GM12878 (cell line): Measurements from ENCODE around the gene HPSE2. TPM values are rescaled to one million over a fixed set of nuclear protein-coding genes. Genes with fewer than 3 reads are reported as not detected.
A peak's percentile ranks its signal among the peaks of the same experiment; 100 is the strongest.

Experiments used
- ATAC-seq: fragments of 200-7000 bp; cut with Tn5 transposase; 3 replicates; pipeline ENCODE4 v1.9.1; 2020; ENCODE audit warnings: mild to moderate bottlenecking, moderate library complexity
- BruUV-seq: library from RNA; stranded (reverse); fragments of 400-500 nt; replicated peaks from 2 replicates; lab custom pipeline; 2021; lab: Mats Ljungman, UMichigan
- CTCF ChIA-PET: fragments of 300-600 bp; sonication (Branson Sonifier 250); formaldehyde crosslinking; extraction: SDS; loops from one replicate; lab custom pipeline; 2021; ENCODE audit warnings: inconsistent platforms; lab: Yijun Ruan, JAX
- POLR2A ChIA-PET: fragments of 350-600 bp; formaldehyde crosslinking; extraction: SDS; loops from one replicate; lab custom pipeline; 2021; ENCODE audit warnings: inconsistent platforms; lab: Charles Lee
- RAD21 ChIA-PET: fragments of 300-600 bp; sonication (Branson Sonifier 250); formaldehyde crosslinking; loops from one replicate; lab custom pipeline; 2023; ENCODE audit warnings: antibody characterized with exemption; ENCODE audit not compliant: unreplicated experiment; lab: Charles Lee
- SMC1A ChIA-PET: fragments of 300-600 bp; sonication (Branson Sonifier 250); formaldehyde crosslinking; loops from one replicate; lab custom pipeline; 2023; ENCODE audit not compliant: unreplicated experiment, uncharacterized antibody; lab: Charles Lee
- DNase-seq: peaks from one replicate; pipeline ENCODE4 v3.0.0-alpha.2; 2011; ENCODE audit warnings: low read depth, low spot score
- FAIRE-seq: peaks from 3 replicates; lab custom pipeline; 2011; peaks lifted over from hg19 to GRCh38; lab: Jason Lieb, UNC
- H2AFZ ChIP-seq: 2 replicates; pipeline ENCODE4 v1.6.0; 2011; ENCODE audit warnings: low read depth, low read length, control low read depth; ENCODE audit not compliant: control insufficient read depth
- H3K27ac ChIP-seq: 2 replicates; pipeline ENCODE4 v1.5.1; 2011; ENCODE audit warnings: control low read depth; ENCODE audit not compliant: control insufficient read depth, insufficient read depth
- H3K27me3 ChIP-seq, 2 experiments: replicated peaks in 1 of 2; 2 replicates each; pipeline versions ENCODE4 v1.6.0 to v1.6.1; 2011; ENCODE audit warnings: low read length in 1 of 2; ENCODE audit not compliant: control insufficient read depth in 2 of 2, insufficient read depth in 2 of 2
- H3K36me3 ChIP-seq, 2 experiments: 2 replicates each; pipeline ENCODE4 v1.5.1; 2011; ENCODE audit warnings: low read length in 1 of 2; ENCODE audit not compliant: control insufficient read depth in 2 of 2, insufficient read depth in 2 of 2
- H3K4me1 ChIP-seq: 2 replicates; pipeline ENCODE4 v1.6.1; 2011; ENCODE audit warnings: mild to moderate bottlenecking, low read length, moderate library complexity, mixed read lengths; ENCODE audit not compliant: control insufficient read depth, insufficient read depth
- H3K4me2 ChIP-seq: 2 replicates; pipeline ENCODE4 v1.6.0; 2011; ENCODE audit warnings: control low read depth; ENCODE audit not compliant: control insufficient read depth, insufficient read depth
- H3K4me3 ChIP-seq: fragments of 200-600 bp; sonication (generic); 2 replicates; pipeline ENCODE4 v1.5.1; 2016
- H3K79me2 ChIP-seq: 2 replicates; pipeline ENCODE4 v1.6.0; 2011; ENCODE audit warnings: low read length; ENCODE audit not compliant: control insufficient read depth, insufficient read depth
- H3K9ac ChIP-seq: 2 replicates; pipeline ENCODE4 v1.8.0; 2011; ENCODE audit warnings: low read length, control low read depth, mixed read lengths; ENCODE audit not compliant: control insufficient read depth, insufficient read depth
- H3K9me3 ChIP-seq: replicated peaks from 3 replicates; pipeline ENCODE4 v1.5.1; 2011; ENCODE audit warnings: mild to moderate bottlenecking, low read length; ENCODE audit not compliant: control insufficient read depth, insufficient read depth
- H4K20me1 ChIP-seq: 2 replicates; pipeline ENCODE4 v1.6.0; 2011; ENCODE audit not compliant: control insufficient read depth, insufficient read depth
- FOXK2 ChIP-seq: fragments of 450-650 bp; IDR thresholded peaks from 2 replicates; pipeline ENCODE4 v1.6.1; 2017; ENCODE audit warnings: mild to moderate bottlenecking, moderate library complexity
- KDM1A ChIP-seq: fragments of 200-600 bp; sonication (generic); IDR thresholded peaks from 2 replicates; pipeline ENCODE4 v1.6.1; 2016; ENCODE audit warnings: borderline replicate concordance
- LARP7 ChIP-seq: fragments of 450-650 bp; IDR thresholded peaks from 2 replicates; pipeline ENCODE4 v1.6.1; 2017; ENCODE audit warnings: mild to moderate bottlenecking
- MEF2A ChIP-seq: IDR thresholded peaks from 2 replicates; pipeline ENCODE4 v1.6.1; 2011; ENCODE audit warnings: low read depth, mild to moderate bottlenecking, low read length, moderate library complexity; ENCODE audit not compliant: insufficient read depth
- NBN ChIP-seq: fragments of 450-650 bp; IDR thresholded peaks from 2 replicates; pipeline ENCODE4 v1.6.1; 2016
- NR2F1 ChIP-seq: fragments of 450-650 bp; conservative IDR thresholded peaks from 2 replicates; pipeline ENCODE4 v1.6.1; 2017; ENCODE audit warnings: mild to moderate bottlenecking
- SPI1 ChIP-seq: IDR thresholded peaks from 2 replicates; pipeline ENCODE4 v1.6.1; 2011; ENCODE audit warnings: low read depth, mild to moderate bottlenecking, low read length, moderate library complexity, borderline replicate concordance; ENCODE audit not compliant: insufficient read depth
- SUPT20H ChIP-seq: IDR thresholded peaks from 2 replicates; pipeline ENCODE4 v1.6.1; 2011; ENCODE audit warnings: low read depth, mild to moderate bottlenecking, low read length, moderate library complexity, borderline replicate concordance; ENCODE audit not compliant: control insufficient read depth
- ZBED1 ChIP-seq: IDR thresholded peaks from 2 replicates; pipeline ENCODE4 v1.6.1; 2016; ENCODE audit warnings: borderline replicate concordance
- WGBS: methylation state at CpG from one replicate; pipeline ENCODE4 v1.1.6; 2016; ENCODE audit warnings: low lambda C conversion rate; ENCODE audit not compliant: insufficient replicate concordance, insufficient coverage; ENCODE audit errors: missing lambda C conversion rate; 5-methylcytosine and 5-hydroxymethylcytosine counted together
- in situ Hi-C: fragments of 300-500 bp; cut with MboI; formaldehyde crosslinking; loops from 9 replicates; pipeline ENCODE4 v1.14.3; 2018; ENCODE audit warnings: mixed read lengths
- intact Hi-C: fragments of 100-400 bp; cut with micrococcal nuclease; formaldehyde crosslinking; loops from one replicate; pipeline ENCODE4 v1.14.2; 2022; ENCODE audit not compliant: unreplicated experiment
- polyA plus RNA-seq, 11 experiments: library from polyadenylated mRNA; depleted of rRNA in 4 of 11; unstranded in 6 of 11; stranded (reverse) in 5 of 11; fragments of >200 nt; fragmentation: Nextera tagmentation in 4 of 11; fragmentation: Illumina TruSeq in 1 of 11; extraction: Ambion mirVana in 4 of 11; extraction: Trizol in 1 of 11; gene quantifications; 1 replicate in 1 of 11; 2 replicates in 10 of 11; pipeline versions ENCODE4 v1.2.1 to v1.2.3, GENCODE V29; 2011 to 2016; ENCODE audit warnings: inconsistent platforms in 2 of 11, missing spikeins in 2 of 11, low read depth in 1 of 11
- total RNA-seq, 4 experiments: library from RNA; depleted of rRNA in 3 of 4; stranded (reverse); fragments of >200 nt in 3 of 4; fragmentation: Illumina TruSeq in 1 of 4; extraction: Trizol in 1 of 4; gene quantifications; 2 replicates each; pipeline versions ENCODE4 v1.2.1 to v1.2.3, GENCODE V29; 2013 to 2021
- TF ChIP-seq, protein P1 (sequence below): fragments of 150-350 bp; IDR thresholded peaks from 2 replicates; pipeline ENCODE4 v1.6.1; 2014; ENCODE audit warnings: mild to moderate bottlenecking, low read depth, low read length

The HPSE2 gene
- total and polyA plus RNA-seq, 10 of the 15 experiments (the other 5 are each of a cell fraction or from before 2014, with no cell fraction given): 0.06 TPM; not detected in 9

DNA sequence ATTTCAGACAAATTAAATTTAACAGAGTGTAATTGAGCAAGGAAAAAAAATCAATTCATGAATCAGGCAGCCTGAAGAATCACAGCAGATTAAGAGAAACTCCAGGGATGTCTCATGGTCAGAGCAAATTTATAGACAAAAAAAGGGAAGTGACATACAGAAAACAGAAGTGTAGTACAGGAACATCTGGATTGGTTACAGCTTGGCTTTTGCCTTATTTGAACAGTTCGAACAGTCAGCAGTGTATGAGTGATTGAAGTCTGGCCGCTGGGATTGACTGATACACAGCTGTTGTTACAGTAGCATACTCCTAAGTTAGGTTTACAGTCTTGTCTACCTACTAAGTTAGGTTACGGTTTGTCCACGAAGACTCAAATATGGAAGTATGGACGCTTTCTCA is 255.3 kb downstream of the HPSE2 start:
- Histone ChIP-seq H3K27me3 (no peaks in the 10 kb centered on the region), H2AFZ (no peak overlapping the region), H3K36me3 (no peaks in the 10 kb centered on the region), H3K4me3 (no peak overlapping the region), H3K9me3 (no peaks in the 10 kb centered on the region), H3K4me1 (no peaks in the 10 kb centered on the region), H3K9ac (no peak overlapping the region), H3K4me2 (no peak overlapping the region), H3K79me2 (no peaks in the 10 kb centered on the region), H4K20me1 (no peaks in the 10 kb centered on the region), H3K27ac (no peak overlapping the region)
- no TSS peak for BruUV-seq
- intact Hi-C loops: no loop called here
- 24% methylated on average over 5 of the region's 5 CpGs for WGBS
- FAIRE-seq (no peak), DNase-seq (no peak), ATAC-seq (no peak)
- TF ChIP-seq ZBED1 (no peak), NBN (no peak), SPI1 (peak; percentile 50; the same call in 1 of the 2 replicates), MEF2A (no peak)
- RAD21 ChIA-PET: no interaction called here
- CTCF ChIA-PET: no interaction called here
- POLR2A ChIA-PET: no interaction called here
- in situ Hi-C loops: no loop called here
- SMC1A ChIA-PET: no interaction called here

DNA sequence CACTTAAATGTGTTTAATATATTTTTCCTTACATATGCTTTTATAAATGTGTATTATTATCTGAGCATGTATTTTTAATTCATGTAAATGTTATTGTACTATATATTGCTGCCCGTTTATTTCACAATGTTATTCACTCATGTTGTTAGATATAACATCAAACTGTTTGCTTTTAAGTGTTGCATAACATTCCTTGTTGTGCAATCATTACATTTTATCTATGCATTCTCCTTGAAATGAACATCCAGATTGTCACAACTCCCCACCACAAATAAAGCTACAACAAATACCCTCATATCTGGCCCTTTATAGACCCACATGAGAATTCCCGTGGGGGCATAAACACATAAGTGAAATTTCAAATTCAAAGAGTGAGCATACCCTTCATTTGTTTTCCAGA is 264.2 kb downstream of the HPSE2 start:
- Histone ChIP-seq H3K4me2 (no peak overlapping the region), H3K9ac (no peak overlapping the region), H4K20me1 (no peaks in the 10 kb centered on the region), H3K4me3 (no peak overlapping the region), H3K27me3 (no peaks in the 10 kb centered on the region), H3K36me3 (no peaks in the 10 kb centered on the region), H3K27ac (no peak overlapping the region), H3K4me1 (no peaks in the 10 kb centered on the region), H2AFZ (no peak overlapping the region), H3K79me2 (no peaks in the 10 kb centered on the region), H3K9me3 (no peaks in the 10 kb centered on the region)
- no TSS peak for BruUV-seq
- TF ChIP-seq FOXK2: no peak
- TF ChIP-seq NR2F1: no peak
- no peak for TF ChIP-seq SUPT20H
- TF ChIP-seq, protein P1, sequence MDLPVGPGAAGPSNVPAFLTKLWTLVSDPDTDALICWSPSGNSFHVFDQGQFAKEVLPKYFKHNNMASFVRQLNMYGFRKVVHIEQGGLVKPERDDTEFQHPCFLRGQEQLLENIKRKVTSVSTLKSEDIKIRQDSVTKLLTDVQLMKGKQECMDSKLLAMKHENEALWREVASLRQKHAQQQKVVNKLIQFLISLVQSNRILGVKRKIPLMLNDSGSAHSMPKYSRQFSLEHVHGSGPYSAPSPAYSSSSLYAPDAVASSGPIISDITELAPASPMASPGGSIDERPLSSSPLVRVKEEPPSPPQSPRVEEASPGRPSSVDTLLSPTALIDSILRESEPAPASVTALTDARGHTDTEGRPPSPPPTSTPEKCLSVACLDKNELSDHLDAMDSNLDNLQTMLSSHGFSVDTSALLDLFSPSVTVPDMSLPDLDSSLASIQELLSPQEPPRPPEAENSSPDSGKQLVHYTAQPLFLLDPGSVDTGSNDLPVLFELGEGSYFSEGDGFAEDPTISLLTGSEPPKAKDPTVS: no peak
- no peak for TF ChIP-seq KDM1A
- no peak for TF ChIP-seq LARP7
- FAIRE-seq (no peak), ATAC-seq (no peak), DNase-seq (no peak)
- ChIA-PET RAD21 (no interaction called here), SMC1A (no interaction called here), POLR2A (no interaction called here), CTCF (no interaction called here)
- WGBS: 2% methylated on average over 2 of the region's 2 CpGs
- intact Hi-C loops (no loop called here), in situ Hi-C loops (no loop called here)
